H1 (cell line): ENCODE data around the gene CISH. TPM values are rescaled to one million over a fixed set of nuclear protein-coding genes. Genes with fewer than 3 reads are reported as not detected.

Experiments
- CHD7 ChIP-seq: fragments of 300-600 bp; sonication (generic); IDR thresholded peaks from 2 replicates; pipeline ENCODE4 v1.7.1; 2012; ENCODE audit warnings: low read length, moderate library complexity, mild to moderate bottlenecking, inconsistent platforms; ENCODE audit not compliant: insufficient replicate concordance
- SIN3A ChIP-seq, 2 experiments: IDR thresholded peaks in 1 of 2; conservative IDR thresholded peaks in 1 of 2; 2 replicates each; pipeline ENCODE4 v1.6.1; 2011 to 2012; ENCODE audit warnings: low read length in 2 of 2, improper control_type of control experiment in 1 of 2, low read depth in 1 of 2, mild to moderate bottlenecking in 1 of 2
- YY1 ChIP-seq: IDR thresholded peaks from 2 replicates; pipeline ENCODE4 v1.6.1; 2011; ENCODE audit warnings: low read depth, mild to moderate bottlenecking, low read length
- polyA plus RNA-seq, 7 experiments: library from polyadenylated mRNA; depleted of rRNA in 3 of 7; stranded (reverse) in 5 of 7; unstranded in 2 of 7; fragments of >200 nt in 5 of 7; fragments of 200-250 nt in 2 of 7; gene quantifications; 1 replicate in 5 of 7; 2 replicates in 1 of 7; 4 replicates in 1 of 7; pipeline versions ENCODE4 v1.2.1 to v1.2.3, GENCODE V29; 2011 to 2013; ENCODE audit warnings: missing spikeins in 2 of 7, mixed read lengths in 2 of 7
- total RNA-seq: library from RNA; stranded (reverse); fragmentation: NEBNext Ultra II Directional; extraction: Animal tissue kit (Norgen Biotek cat#: 25700); gene quantifications from 2 replicates; pipeline ENCODE4 v1.2.1, GENCODE V29; 2021

The CISH gene
- total and polyA plus RNA-seq, 2 of the 8 experiments (the other 6 are each of a cell fraction or from before 2014, with no cell fraction given): 1.9 to 2.2 TPM

DNA sequence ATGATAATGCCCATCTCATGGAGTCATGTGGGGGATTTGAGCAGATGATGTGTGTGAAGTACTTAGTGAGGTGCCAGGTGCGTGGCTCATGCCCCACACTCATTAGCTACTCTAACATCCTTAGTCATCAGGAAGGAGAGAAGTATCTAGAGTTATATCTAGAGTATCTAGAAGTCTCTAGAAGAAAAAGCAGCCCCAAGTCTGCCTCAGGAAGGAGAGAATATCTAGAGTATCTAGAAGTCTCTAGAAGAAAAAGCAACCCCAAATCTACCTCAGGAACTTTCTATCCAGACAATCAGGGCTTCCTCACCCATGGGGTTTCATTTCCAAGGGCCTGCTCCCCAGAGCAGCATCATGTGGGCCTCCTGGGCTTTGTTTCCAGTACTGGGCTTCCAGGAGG, 38.4 kb upstream of the CISH start (continued):
- TF ChIP-seq YY1 (no peak), SIN3A (conservative IDR thresholded peaks at IDR 0.05 in 1 of 2, IDR thresholded peaks at IDR 0.05 in 1 of 2; ENCODE audit: low read depth in 1 of 2, low read length in 2 of 2) (no peak), CHD7 (no peak)
